GM21360 (cell line): ENCODE results near the gene TRPC5OS.

Source experiments
- ATAC-seq: cut with Tn5 transposase; IDR thresholded peaks from one replicate; pipeline ENCODE4 v1.9.1; 2021; ENCODE audit warnings: mild to moderate bottlenecking, moderate library complexity; ENCODE audit not compliant: unreplicated experiment

TRPC5OS gene

GRCh38 chrX:111892375-111892774 is 16.4 kb downstream of the TRPC5OS start:
- ATAC-seq = no peak

GRCh38 chrX:111896148-111896547 is 20.2 kb downstream of the TRPC5OS start:
- ATAC-seq = no peak

- ATAC-seq = no peak
Observed at GRCh38 chrX:111914398-111915090, 38.6 kb downstream of the TRPC5OS start.

GRCh38 chrX:111917591-111917990 is 41.6 kb downstream of the TRPC5OS start:
- no peak for ATAC-seq

GRCh38 chrX:111928456-111928855 is 52.5 kb downstream of the TRPC5OS start:
- no peak for ATAC-seq
